Muscle of back (tissue), 13 donors: Measurements from ENCODE around the gene LUZP2. TPM values are rescaled to one million over a fixed set of nuclear protein-coding genes. Genes with fewer than 3 reads are reported as not detected.

ENCODE experiments used
- DNase-seq, 3 donors: peaks; one replicate each; pipeline versions ENCODE4 v3.0.0 to v3.0.0-alpha.2; 2013
- long read RNA-seq, 9 donors: transcript quantifications; one replicate each; lab custom pipeline, GENCODE V29; 2026
- polyA plus RNA-seq, 10 donors: library from polyadenylated mRNA; unstranded; fragments of 120-200 nt; gene quantifications; one replicate each; pipeline ENCODE4 v1.2.1, GENCODE V29; 2013; ENCODE audit not compliant: insufficient read length in 10 of 10

The LUZP2 gene
- 1 to 10 TPM in 8 of 10 donors, under 1 TPM in 2; 0.90 to 3.8 (median 1.8) TPM for polyA plus RNA-seq
- long read RNA-seq, donor 1, full-length matches to known transcripts = 2 of 2 reads
- long read RNA-seq, donor 1, partial matches to known transcripts = 0 of 2 reads
- long read RNA-seq, donor 1, other reads (novel, unspliced or antisense) = 0 of 2 reads
- long read RNA-seq, donor 2 = 0 reads
- long read RNA-seq, donor 3 = 0 reads
- long read RNA-seq, donor 4 = 0 reads
- long read RNA-seq, donor 5 = 0 reads
- long read RNA-seq, donor 6 = 0 reads
- long read RNA-seq, donor 7 = 0 reads
- long read RNA-seq, donor 8 = 0 reads
- long read RNA-seq, donor 9 = 0 reads

- DNase-seq = peak; percentile 17 to 80 (median 55)
Observed at GRCh38 chr11:24496736-24497725, at the start of gene LUZP2. Gene LUZP2 (plus strand): TSS chr11:24497053.

DNA sequence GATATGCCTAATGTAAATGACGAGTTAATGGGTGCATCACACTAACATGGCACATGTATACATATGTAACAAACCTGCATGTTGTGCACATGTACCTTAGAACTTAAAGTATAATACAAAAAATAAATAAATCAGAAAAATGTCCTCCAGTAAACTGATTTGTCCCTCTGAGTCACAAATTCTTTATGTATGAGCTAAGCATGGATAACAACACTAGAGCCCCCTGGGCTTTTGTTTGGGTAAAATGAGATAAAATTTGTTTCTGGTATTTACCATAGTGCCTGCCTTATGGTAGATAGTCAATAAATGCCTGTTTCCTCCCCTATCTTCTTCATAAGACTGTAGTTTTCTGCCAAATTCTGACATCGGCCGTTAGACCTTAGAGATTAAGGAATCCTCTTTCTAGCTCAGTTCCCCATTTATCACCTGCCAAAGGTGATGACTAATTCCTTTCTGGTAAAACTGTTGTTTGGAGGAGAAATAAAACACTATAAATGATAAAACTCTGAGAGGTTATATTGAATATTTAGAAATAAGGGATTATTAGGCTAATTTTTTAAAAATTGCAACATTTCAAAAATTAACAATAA is 43.6 kb upstream of the LUZP2 start:
- DNase-seq = no peak

DNA sequence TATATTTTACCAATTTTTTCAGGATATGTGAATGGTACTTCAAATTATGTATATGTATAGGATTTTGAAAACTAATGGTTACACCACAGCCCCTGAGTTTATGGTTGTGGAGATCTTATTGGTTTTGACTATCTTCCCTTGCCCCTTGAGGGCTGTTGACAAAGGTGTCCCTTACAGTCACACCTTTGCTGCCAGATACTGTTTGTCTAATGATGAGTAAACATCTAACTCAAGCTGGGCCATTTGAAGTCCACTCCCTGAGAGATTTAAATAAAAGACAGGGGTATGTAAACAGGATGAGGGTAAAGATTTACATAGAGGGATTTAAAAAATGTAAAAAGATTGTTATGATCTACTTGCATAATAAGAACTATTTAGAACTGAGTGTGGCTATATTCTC is 38.9 kb upstream of the LUZP2 start:
- no peak for DNase-seq

- peak in 1 of 3 donors; percentile 5 for DNase-seq
Observed at GRCh38 chr11:24470431-24470830, 26.4 kb upstream of the LUZP2 start.

- no peak for DNase-seq
Observed at GRCh38 chr11:24471084-24471483, 25.8 kb upstream of the LUZP2 start.

DNA sequence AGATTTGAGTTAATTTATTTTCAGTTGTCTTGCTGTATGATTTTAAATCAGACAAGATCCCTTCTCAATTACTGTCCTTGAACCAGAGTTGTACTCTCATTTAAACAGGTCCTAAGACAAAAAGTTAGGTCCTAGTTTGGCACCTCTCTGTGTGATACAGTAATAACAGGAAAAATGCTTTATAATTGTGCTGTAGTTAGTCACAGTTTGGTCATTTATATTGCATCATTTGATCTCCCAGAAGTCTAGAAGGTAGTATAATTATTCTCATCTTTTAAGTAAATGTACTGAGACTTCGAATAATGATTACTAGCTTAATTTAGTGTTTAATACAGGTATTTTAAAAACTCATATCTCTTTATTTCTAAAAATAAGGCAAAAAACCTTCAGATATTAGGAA is 18.1 kb upstream of the LUZP2 start:
- DNase-seq = no peak

- no peak for DNase-seq
Observed at GRCh38 chr11:24489477-24489876, 7.4 kb upstream of the LUZP2 start.

DNA sequence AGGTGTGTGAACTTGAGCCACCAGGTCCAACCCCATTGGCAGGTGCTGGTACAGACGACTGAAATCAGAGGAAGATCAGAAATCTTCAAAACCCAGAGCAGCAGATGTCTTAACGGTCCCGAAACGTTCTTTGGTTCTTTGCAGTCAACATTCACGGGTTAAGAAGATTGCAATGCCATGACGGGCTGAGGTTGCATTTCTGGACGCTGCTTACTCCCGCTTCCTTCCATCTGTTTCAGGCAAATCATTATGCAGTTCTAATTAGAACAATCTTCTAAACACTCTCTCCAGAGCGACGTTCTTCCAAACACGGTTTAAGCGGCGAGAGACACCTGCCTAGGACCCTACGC is 492 bp upstream of the LUZP2 start:
- DNase-seq = no peak

DNA sequence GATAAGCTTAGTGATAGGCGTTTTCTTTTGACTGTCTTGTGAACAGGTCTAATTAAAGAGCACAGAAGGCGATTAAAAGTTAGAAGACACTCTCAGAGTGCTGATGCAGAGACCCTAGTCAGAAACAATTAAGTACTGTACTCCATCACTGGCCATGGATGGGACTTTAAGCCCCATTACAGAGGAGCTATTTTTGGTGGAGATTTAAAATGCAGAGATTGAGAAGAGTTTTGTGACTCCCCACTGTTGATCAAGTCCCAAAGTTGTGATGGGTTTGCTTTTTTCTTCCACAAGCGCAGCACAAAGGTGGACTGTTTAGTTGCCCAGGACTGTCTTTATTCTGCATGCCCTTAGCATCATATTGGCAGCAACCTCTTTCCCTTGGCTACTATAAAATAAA is 978 bp downstream of the LUZP2 start:
- no peak for DNase-seq

DNA sequence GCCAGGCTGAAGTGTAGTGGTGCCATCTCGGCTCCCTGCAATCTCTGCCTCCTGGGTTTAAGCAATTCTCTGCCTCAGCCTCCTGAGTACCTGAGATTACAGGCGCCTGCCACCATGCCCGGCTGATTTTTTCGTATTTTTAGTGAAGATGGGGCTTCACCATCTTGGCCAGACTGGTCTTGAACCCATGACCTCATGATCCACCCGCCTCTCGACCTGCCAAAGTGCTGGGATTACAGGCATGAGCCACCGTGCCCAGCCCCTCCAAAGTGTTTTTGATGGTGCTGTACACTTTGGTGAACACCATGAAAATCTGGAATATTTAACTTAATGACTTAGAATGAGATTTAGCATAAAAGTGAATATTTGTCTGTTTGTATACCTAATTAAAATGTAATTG is 5.6 kb downstream of the LUZP2 start:
- DNase-seq = no peak

GRCh38 chr11:24509114-24509513 is 12.3 kb downstream of the LUZP2 start:
- no peak for DNase-seq

DNA sequence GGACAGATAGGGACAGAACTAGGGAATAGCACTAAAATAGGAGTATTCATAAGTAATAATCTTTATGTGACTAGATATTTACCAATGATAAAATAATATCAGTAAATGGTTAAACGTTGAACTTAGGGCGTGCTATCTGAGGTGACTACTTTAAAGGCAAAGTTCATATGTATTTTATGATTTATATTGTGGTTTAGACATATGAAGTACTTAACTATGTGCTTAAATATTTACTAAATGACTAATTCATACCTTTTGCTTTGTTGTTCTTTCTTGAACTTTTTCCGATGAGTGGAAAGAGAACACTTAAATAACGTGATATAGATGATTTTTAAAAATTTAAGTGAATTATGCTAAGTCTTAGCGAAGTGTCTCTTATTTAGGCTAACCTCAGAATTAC is 14.7 kb downstream of the LUZP2 start:
- DNase-seq = no peak

GRCh38 chr11:24513479-24514218 is 16.8 kb downstream of the LUZP2 start:
- DNase-seq = no peak

GRCh38 chr11:24514219-24514594 is 17.4 kb downstream of the LUZP2 start:
- no peak for DNase-seq

DNA sequence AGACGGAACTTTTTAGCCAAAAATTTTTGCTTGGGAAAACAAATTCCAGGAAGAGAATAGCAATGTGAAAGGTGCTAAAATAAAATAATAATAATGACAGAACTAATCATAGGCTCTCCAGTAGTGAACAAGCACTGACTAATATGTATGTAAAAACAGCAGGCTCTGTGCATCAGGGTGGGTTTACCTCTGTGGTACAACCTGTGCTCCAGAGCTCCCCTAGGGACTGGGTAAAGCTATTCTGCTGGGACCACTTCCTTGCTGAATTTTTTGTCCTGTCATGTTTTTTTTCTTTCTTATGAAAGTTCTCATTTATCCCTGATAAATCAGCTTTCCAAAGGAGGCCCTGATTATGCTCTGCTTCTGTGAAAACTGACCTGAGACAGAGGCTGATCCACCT is 18.8 kb downstream of the LUZP2 start:
- DNase-seq = no peak

GRCh38 chr11:24516638-24517037 is 19.8 kb downstream of the LUZP2 start:
- DNase-seq = no peak

GRCh38 chr11:24521601-24522000 is 24.7 kb downstream of the LUZP2 start:
- DNase-seq = peak in 1 of 3 donors; percentile 7

GRCh38 chr11:24524156-24524555 is 27.3 kb downstream of the LUZP2 start:
- DNase-seq = no peak

GRCh38 chr11:24531528-24531927 is 34.7 kb downstream of the LUZP2 start:
- DNase-seq = peak in 1 of 3 donors; percentile 9

- no peak for DNase-seq
Observed at GRCh38 chr11:24543771-24544170, 46.9 kb downstream of the LUZP2 start.

DNA sequence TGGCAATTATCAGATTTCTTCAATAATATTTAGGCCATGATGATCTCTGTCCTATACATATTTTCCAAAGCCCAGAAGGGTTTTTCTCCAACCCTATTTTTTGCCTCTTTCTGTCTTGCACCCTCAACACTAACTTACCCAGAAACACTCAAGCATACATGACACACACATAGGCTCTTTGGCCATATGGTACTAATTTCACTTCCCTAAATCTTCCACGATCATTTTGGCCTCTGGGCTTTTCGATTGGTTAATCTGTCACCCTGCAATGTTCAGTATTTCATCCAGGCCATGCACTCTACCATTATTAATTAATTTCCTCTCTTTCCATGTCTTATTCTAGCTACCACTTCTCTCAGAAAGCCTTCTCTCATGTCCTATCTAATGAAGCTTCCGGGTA is 59.8 kb downstream of the LUZP2 start:
- DNase-seq = no peak

- DNase-seq = no peak
Observed at GRCh38 chr11:24559315-24559714, 62.5 kb downstream of the LUZP2 start.
